HG03060 (cell line): ENCODE results near the gene CUBN.
"Not testable (repeated sequence)": the region's sequence is repeated elsewhere in the genome, so short reads cannot be mapped to it uniquely, and the experiment has no call there.

Source experiments
- ATAC-seq: cut with Tn5 transposase; IDR thresholded peaks from one replicate; pipeline ENCODE4 v1.9.1; 2021; ENCODE audit warnings: low read depth, moderate number of reproducible peaks; ENCODE audit not compliant: unreplicated experiment

The CUBN gene

DNA sequence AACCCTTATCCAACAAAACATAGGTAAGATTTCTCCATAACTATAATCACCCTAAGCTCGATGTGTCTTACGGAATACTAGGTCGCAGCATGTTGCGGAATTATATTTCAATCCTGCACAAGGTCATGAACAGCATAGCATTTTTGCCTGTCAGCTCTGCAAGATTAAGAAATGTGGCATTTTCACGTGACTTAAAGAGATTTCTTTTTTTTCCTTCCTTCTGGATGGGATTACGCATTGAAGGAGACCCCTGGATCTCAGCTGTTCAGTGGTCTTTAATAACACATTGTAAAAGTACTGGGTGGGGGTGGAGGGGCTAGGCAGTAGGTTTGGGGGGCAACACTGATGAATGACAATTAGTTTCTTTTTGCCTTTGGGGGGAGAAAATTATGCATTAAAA lies 106.7 kb downstream of the CUBN start:
- ATAC-seq, result no peak

GRCh38 chr10:17022466-17022825 lies 107.2 kb downstream of the CUBN start:
- ATAC-seq, result no peak

- no peak for ATAC-seq
These were observed 107.8 kb downstream of the CUBN start for GRCh38 chr10:17021656-17022465.

DNA sequence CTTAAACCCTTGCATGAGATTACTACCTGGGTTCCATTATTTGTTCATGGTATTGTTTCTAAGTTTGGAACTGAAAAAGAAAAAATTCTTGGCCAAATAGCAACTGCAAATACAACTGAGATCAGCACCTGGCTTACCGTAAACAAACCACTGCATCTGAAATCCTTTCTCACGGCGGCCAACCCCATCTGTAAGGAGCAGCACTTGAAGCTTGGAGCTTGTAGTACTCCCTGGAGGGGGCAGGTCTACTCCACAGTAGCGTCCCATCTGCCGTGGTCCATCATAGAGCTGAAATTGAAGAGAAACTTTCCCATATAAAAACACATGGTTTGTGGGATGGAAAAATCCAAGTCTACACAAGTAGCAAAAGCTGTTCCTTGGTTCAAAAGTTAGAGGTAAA lies 109.9 kb downstream of the CUBN start:
- ATAC-seq, result no peak

GRCh38 chr10:17013131-17013983 lies 116.3 kb downstream of the CUBN start:
- ATAC-seq, result not testable (repeated sequence)

DNA sequence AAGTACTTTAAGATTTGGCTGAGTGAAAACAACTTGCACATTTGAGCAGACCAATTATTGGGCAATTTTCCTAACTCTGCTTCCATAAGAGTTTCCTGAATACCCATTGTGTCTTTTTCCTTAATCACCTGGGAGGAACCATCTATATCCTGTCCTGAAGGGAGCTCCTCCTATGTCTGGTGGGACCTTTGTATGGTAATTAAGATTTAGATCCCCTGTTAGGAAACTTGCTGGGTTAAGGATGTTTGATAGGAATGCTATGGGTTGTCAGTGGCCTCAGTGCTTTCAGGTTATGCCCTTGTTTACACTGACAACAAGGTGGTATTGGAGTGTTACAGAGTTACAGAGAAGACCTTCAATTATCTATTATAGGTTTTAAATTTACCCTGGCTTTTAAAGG lies 116.9 kb downstream of the CUBN start:
- not testable (repeated sequence) for ATAC-seq

DNA sequence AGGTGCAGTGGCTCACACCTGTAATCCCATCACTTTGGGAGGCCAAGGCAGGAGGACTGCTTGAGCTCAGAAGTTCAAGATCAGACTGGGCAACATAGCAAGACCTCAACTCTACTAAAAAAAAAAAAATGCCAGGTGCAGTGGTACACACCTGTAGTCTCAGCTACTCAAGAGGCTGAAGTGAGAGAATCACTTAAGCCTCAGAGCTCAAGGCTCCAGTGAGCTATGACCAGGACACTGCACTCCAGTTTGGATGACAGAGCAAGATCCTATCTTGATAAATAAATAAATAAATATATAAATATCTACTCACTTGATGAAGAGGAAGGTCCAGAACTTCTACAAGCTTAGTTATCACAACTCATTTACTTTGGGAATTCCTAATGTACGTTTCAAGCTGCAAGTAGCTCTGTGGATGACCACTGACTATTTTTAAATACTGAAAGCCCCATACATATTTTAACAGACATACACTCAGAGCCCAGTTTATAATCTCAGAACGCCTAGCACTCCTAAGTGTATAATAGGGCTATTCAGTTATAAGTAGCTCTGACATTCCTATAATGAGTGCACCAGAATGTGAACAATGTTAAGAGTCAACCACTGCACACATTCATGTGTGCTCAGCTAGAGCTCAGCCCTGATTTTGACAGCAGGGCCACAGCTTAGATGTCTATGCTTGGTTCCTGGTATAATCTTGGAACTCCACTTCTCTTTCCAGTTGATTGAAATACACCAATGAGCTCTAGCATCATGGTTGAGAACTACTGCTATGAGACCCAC lies 119.1 kb downstream of the CUBN start:
- ATAC-seq, result no peak

GRCh38 chr10:17009212-17009700 lies 120.4 kb downstream of the CUBN start:
- no peak for ATAC-seq

GRCh38 chr10:17007418-17007770 lies 122.2 kb downstream of the CUBN start:
- ATAC-seq, result no peak

DNA sequence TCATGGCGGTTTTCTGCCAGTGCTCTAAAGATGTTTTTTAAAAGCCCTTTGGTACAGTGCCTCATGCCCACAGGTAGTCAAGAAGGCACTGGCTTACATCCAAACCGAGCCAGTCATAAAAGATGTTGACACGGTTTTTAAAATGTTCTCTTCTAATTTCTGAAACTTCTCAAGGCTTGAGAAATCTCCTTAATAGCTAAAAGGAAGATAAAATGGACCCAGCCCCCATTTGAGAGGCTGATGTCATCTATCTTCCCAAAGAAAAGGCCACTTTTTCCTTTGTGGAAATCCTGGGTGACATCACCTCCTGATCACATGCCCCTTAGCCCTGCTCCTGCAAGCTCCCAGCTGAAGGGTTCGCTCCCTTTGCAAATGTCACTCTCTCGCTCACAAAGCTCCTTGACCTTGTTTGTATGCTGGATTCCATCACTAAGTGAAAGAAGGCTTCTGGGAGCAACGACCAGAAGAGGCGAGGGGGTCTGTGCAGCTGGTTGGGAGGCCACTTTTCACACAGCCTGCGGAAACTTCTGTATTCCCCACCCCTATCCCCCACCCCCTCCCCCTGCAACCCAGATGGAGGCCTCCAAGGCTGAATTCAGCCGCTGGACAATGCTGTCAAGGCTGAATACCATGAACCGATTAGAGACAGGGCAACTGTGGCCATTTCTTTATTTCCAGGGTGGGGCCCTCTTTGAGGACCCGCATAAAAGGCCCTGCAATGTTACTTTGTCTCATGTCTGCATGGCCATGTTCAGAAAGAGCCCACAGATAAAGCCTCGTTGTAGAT lies 122.8 kb downstream of the CUBN start:
- no peak for ATAC-seq

GRCh38 chr10:17005621-17006566 lies 123.7 kb downstream of the CUBN start:
- no peak for ATAC-seq

DNA sequence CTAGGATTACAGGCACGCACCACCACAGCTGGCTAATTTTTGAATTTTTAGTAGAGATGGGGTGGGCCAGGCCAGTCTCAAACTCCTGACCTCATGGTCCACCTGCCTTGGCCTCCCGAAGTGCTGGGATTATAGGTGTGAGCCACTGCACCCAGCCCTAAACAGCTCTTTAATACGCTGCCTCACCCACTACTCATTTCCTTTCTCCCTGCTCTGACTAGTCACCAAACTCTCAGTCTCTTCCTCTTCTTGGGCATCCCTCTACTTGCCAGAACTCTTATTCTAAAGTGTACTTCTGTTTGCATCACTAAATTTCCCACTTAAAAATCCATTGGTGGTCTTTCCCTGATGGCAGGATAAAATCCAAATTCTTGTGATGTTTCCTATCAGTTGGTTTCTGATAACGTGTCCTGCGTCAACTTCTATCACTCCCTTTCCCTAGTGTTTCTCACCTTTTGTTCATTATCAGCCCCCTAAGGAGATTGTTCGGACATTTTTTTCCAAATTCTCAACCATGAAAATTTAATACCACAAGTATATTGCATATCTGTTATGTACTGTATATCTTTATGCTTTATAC lies 124.7 kb downstream of the CUBN start:
- no peak for ATAC-seq

- no peak for ATAC-seq
These were observed 125.8 kb downstream of the CUBN start for GRCh38 chr10:17003651-17004286.

DNA sequence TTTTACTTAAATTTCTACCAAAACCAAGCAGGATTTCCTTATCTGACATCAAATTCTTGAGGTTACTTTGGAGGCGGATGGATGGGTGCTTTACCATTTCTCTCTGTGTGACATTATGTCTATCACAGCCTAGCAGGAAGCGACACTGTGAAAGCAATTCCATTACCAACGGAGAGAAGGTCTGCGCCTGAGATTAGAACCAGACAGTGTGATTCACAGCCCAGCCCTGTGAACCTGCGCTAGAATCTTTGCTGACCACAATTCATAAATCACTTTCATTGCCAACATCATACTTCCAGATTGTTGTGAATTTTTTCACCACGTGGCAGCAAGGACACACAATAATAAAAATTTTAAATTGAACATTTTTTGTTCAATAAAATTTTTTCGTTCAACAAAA lies 126.5 kb downstream of the CUBN start:
- no peak for ATAC-seq

DNA sequence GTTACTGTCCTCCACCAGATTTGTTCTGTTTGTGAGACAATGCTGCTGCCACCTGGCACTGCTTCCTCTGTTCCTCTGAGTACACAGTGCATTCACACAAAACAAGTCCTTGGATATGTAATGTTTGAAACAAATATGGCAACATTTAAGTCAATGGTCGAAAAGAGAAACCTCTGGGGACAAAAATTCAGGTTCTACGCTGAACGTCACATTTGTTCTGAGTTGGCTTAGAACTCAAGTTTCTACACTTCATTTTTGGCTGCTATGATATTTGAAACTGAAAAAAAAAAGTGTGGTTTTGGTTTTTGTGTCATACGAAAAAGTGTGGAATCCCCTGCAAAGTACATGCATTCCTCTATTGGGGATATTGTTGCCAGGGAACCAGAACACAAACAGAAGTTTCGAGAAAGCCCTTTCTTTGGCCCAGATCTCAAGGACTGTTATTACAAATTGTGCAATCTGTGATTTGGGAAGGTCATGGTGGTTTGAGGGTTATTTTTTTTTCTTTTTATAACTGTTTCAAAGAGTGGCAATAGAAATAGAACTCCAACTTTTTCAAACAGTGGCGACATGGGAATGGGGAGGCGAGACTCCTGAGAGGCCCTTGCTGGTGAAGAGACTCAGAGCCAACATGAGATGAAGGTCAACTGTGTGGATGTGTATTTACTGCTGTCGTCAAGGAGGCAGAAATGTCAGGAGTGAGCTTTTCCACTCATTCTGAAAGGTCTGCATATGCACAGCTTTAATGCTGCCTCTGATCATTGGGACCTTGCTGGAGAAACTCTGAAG lies 127.5 kb downstream of the CUBN start:
- ATAC-seq, result peak; percentile 33

GRCh38 chr10:17001297-17001744 lies 128.3 kb downstream of the CUBN start:
- ATAC-seq, result no peak

- ATAC-seq, result no peak
These were observed 129.8 kb downstream of the CUBN start for GRCh38 chr10:16999665-17000451.
